Upper lobe of left lung (tissue), 6 donors: ENCODE data around the gene SDCBP2. TPM values are rescaled to one million over a fixed set of nuclear protein-coding genes. Genes with fewer than 3 reads are reported as not detected.

ENCODE experiments used
- ATAC-seq, 2 donors: fragments of 200-7000 bp; cut with Tn5 transposase; one replicate each; pipeline ENCODE4 v1.9.1; 2022; ENCODE audit warnings: mild to moderate bottlenecking in 2 of 2, moderate library complexity in 2 of 2; ENCODE audit not compliant: low FRiP score in 2 of 2
- DNase-seq, 2 donors: peaks; one replicate each; pipeline ENCODE4 v3.0.0-alpha.2; 2019 to 2020
- H3K27ac ChIP-seq, 4 donors: fragments of 200-600 bp; sonication (generic); one replicate each; pipeline ENCODE4 v1.5.1; 2016 to 2019
- H3K27me3 ChIP-seq, 4 donors: fragments of 200-600 bp; sonication (generic); one replicate each; pipeline ENCODE4 v1.5.1; 2017 to 2019
- H3K36me3 ChIP-seq, 4 donors: fragments of 200-600 bp; sonication (generic); one replicate each; pipeline ENCODE4 v1.5.1; 2016 to 2019
- H3K4me1 ChIP-seq, 4 donors: fragments of 200-600 bp; sonication (generic); one replicate each; pipeline ENCODE4 v1.5.1; 2018 to 2019
- H3K4me3 ChIP-seq, 4 donors: fragments of 200-600 bp; sonication (generic); one replicate each; pipeline ENCODE4 v1.5.1; 2017 to 2019; ENCODE audit warnings: mild to moderate bottlenecking in 2 of 4, moderate library complexity in 1 of 4
- H3K9me3 ChIP-seq, 4 donors: fragments of 200-600 bp; sonication (generic); one replicate each; pipeline ENCODE4 v1.5.1; 2018 to 2019
- CTCF ChIP-seq, 6 experiments: fragments of 450-650 bp in 4 of 6; fragments of 200-600 bp in 2 of 6; sonication (generic) in 2 of 6; IDR thresholded peaks; one replicate each; pipeline ENCODE4 v1.5.1; 2016 to 2019; ENCODE audit warnings: antibody characterized with exemption in 6 of 6
- EP300 ChIP-seq, 4 donors: sonication (generic); formaldehyde crosslinking; IDR thresholded peaks; one replicate each; pipeline ENCODE4 v1.5.1; 2017; ENCODE audit warnings: antibody characterized with exemption in 4 of 4, control low read depth in 2 of 4
- POLR2A ChIP-seq, 4 donors: fragments of 450-650 bp; IDR thresholded peaks; one replicate each; pipeline ENCODE4 v1.5.1; 2016 to 2017; ENCODE audit warnings: antibody characterized with exemption in 4 of 4, mild to moderate bottlenecking in 2 of 4
- POLR2AphosphoS5 ChIP-seq, 2 donors: sonication (generic); formaldehyde crosslinking; IDR thresholded peaks; one replicate each; pipeline ENCODE4 v1.5.1; 2017; ENCODE audit warnings: antibody characterized with exemption in 2 of 2
- WGBS, 2 donors: methylation state at CpG; one replicate each; pipeline ENCODE4 v1.1.5; 2017 to 2018; 5-methylcytosine and 5-hydroxymethylcytosine counted together
- total RNA-seq, 6 donors: library from RNA; depleted of rRNA in 4 of 6; stranded (reverse); fragments of >200 nt in 4 of 6; gene quantifications; one replicate each; pipeline versions ENCODE4 v1.1.0 to v1.2.1, GENCODE V29; 2016 to 2021
- donor health status: DM: no; HTN: no; CAD: no; lungs with moderate emphysema.
- donor health status: DM: no; HTN: yes; CAD: no; lungs with severe emphysema.

SDCBP2 gene
- total RNA-seq, 6 donors from 2014 or later, result 6.3 to 34.0 (median 15.9) TPM

DNA sequence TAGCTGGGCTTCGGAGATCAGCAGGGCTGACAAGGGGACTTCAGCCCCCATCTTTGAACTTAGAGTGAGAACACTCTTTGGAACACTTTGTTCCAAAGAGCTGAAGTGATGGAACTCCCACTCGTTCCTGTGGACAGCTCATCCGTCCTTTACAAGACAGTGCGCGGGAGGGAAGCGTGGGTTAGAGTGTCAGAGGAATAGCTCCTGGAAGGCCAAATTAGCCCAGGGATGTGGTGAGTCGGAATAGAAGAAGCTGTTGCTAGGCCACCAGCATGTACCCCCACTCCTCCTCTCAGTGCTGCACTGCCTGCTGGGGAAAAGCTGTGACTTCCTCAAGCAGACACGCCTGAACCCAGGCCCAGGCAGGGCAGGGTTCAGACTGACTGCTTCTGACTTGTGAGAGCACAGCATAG, 1.7 kb downstream of the SDCBP2 start:
- 69 to 78% methylated on average over 8 of the region's 8 CpGs for WGBS, 2 donors
- Histone ChIP-seq H3K4me1 (peaks cover 63 to 80% (median 72%) of the 10 kb centered on the region in 4 donors), H3K27me3 (no peaks in the 10 kb centered on the region), H3K9me3 (no peaks in the 10 kb centered on the region), H3K36me3 (no peaks in the 10 kb centered on the region), H3K4me3 (no peak overlapping the region), H3K27ac (peak overlapping the region; percentile 93 to 99 (median 97))
- TF ChIP-seq POLR2A (IDR thresholded peaks at IDR 0.05) (no peak), CTCF (IDR thresholded peaks at IDR 0.05) (no peak), POLR2AphosphoS5 (IDR thresholded peaks at IDR 0.05) (peak; percentile 67 to 84), EP300 (IDR thresholded peaks at IDR 0.05) (peak in 3 of 4 donors; percentile 66 to 89 (median 89))
- ATAC-seq (peak in 1 of 2 donors; percentile 54), DNase-seq (peak in 1 of 2 donors; percentile 45)

- 28 to 42% methylated on average over 10 of the region's 10 CpGs for WGBS, 2 donors
- H3K27me3 ChIP-seq, result no peaks in the 10 kb centered on the region
- H3K4me1 ChIP-seq, result peaks cover 63 to 78% (median 71%) of the 10 kb centered on the region in 4 donors
- H3K9me3 ChIP-seq, result no peaks in the 10 kb centered on the region
- H3K27ac ChIP-seq, result peak overlapping the region; percentile 93 to 99 (median 97)
- ATAC-seq (peak in 1 of 2 donors; percentile 18), DNase-seq (peak in 1 of 2 donors; percentile 3)
- peak in 1 of 2 donors; percentile 7 for TF ChIP-seq POLR2AphosphoS5 (IDR thresholded peaks at IDR 0.05)
- TF ChIP-seq EP300 (IDR thresholded peaks at IDR 0.05), result no peak
- peak overlapping the region; percentile 57 to 88 (median 70) for H3K4me3 ChIP-seq
- no peaks in the 10 kb centered on the region for H3K36me3 ChIP-seq
These were observed 2.7 kb downstream of the SDCBP2 start for GRCh38 chr20:1326031-1326930.

GRCh38 chr20:1325173-1326030, 3.5 kb downstream of the SDCBP2 start:
- ATAC-seq (peak; percentile 94), DNase-seq (peak; percentile 97 to 98)
- Histone ChIP-seq H3K4me3 (peak overlapping the region; percentile 57 to 88 (median 70)), H3K27ac (peak overlapping the region; percentile 93 to 99 (median 97)), H3K27me3 (no peaks in the 10 kb centered on the region), H3K4me1 (peaks cover 63 to 75% (median 66%) of the 10 kb centered on the region in 4 donors), H3K9me3 (no peaks in the 10 kb centered on the region), H3K36me3 (no peaks in the 10 kb centered on the region)
- WGBS, 2 donors, result 1 to 2% methylated on average over 44 to 56 of the region's 56 CpGs
- TF ChIP-seq POLR2AphosphoS5 (IDR thresholded peaks at IDR 0.05) (peak; percentile 80 to 90), CTCF (IDR thresholded peaks at IDR 0.05) (peak in 4 of 6 experiments; percentile 54 to 82 (median 60)), EP300 (IDR thresholded peaks at IDR 0.05) (peak in 3 of 4 donors; percentile 9 to 78 (median 67)), POLR2A (IDR thresholded peaks at IDR 0.05) (peak; percentile 75 to 97 (median 84))

DNA sequence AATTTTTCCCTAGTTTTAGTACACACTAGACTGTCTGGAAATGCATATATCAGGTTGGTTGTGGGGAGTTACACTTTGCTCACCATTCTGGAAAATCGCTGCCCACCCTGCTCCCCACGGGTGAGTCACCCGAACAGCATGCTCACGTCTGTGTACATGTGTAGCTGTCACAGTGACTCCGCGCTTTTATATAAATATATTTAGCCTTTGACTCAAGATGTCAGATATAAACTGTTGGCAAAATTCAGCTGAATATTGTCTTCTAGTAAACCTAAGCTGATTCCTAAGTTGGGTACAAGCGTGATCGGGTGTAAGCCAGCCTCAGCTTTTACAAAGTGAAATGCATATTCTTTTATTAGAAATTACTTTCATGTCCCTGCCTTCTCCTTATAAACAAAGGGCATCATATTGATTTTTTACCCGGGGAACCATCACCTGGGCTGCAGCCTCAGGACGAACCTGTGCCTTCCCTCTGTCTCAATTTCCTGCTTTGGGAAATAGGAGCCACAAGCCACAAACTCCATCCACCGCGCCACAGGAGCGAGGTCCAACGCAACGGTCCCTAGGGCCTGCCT, 4.3 kb downstream of the SDCBP2 start:
- ATAC-seq, result no peak
- Histone ChIP-seq H3K4me1 (peaks cover 56 to 71% (median 60%) of the 10 kb centered on the region in 4 donors), H3K9me3 (no peaks in the 10 kb centered on the region), H3K27me3 (no peaks in the 10 kb centered on the region), H3K4me3 (peak overlapping the region; percentile 37 to 88 (median 64)), H3K27ac (peak overlapping the region; percentile 93 to 99 (median 97)), H3K36me3 (no peaks in the 10 kb centered on the region)
- TF ChIP-seq EP300 (IDR thresholded peaks at IDR 0.05) (peak in 2 of 4 donors; percentile 52 to 54), CTCF (IDR thresholded peaks at IDR 0.05) (no peak), POLR2AphosphoS5 (IDR thresholded peaks at IDR 0.05) (peak; percentile 35 to 43), POLR2A (IDR thresholded peaks at IDR 0.05) (no peak)
- 15 to 16% methylated on average over 15 of the region's 15 CpGs for WGBS, 2 donors
- peak in 1 of 2 donors; percentile 36 for DNase-seq
